ENCODE data around the gene KDM4C. TPM values are rescaled to one million over a fixed set of nuclear protein-coding genes. Genes with fewer than 3 reads are reported as not detected.

The KDM4C gene
- total RNA-seq, 1 experiment from 2014 or later, result 16.2 TPM

DNA sequence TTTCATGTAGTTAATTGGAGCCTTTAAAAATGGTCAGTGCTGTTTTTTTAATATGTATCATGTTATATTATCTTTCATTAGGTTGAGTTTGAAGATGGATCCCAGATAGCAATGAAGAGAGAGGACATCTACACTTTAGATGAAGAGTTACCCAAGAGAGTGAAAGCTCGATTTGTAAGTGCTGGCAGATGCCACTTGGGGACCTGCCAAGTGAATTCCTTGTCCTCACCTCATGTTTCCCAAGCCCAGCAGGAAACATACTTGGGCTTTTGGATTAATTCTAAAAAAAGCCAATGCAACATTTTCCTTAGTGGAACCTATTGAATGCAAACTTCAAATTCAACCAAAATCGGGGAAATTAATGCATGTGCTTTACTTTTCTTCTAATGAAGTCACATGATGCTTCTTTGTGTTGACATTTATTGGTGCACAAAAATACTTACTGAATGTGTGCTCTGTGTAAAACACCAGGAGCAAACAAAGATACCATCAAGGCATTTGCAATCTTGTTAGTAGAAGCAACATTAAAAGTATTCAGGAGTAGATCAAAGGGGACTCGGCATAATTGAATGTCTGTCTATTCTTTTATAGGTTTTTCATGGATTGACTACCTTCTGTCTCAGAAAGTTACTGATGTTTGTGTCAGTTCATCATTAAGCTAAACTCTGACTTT is 412.1 kb downstream of the KDM4C start:
- Mint-ChIP-seq H3K4me3 (ENCODE audit: low read depth, unreplicated experiment) (no peak overlapping the region), H3K27ac (ENCODE audit: unreplicated experiment) (no peak overlapping the region), H3K9me3 (ENCODE audit: low read depth, unreplicated experiment) (no peaks in the 10 kb centered on the region), H3K4me1 (ENCODE audit: low read depth, unreplicated experiment) (no peaks in the 10 kb centered on the region), H3K27me3 (ENCODE audit: unreplicated experiment) (no peaks in the 10 kb centered on the region), H3K36me3 (ENCODE audit: insufficient read depth, unreplicated experiment) (no peaks in the 10 kb centered on the region)
- no peak for DNase-seq
- intact Hi-C loops (cut with micrococcal nuclease; ENCODE audit: unreplicated experiment), result no loop called here
- no TSS peak for BruUV-seq (replicated peaks)
- CTCF ChIA-PET, result no interaction called here
- TF ChIP-seq, protein P1, sequence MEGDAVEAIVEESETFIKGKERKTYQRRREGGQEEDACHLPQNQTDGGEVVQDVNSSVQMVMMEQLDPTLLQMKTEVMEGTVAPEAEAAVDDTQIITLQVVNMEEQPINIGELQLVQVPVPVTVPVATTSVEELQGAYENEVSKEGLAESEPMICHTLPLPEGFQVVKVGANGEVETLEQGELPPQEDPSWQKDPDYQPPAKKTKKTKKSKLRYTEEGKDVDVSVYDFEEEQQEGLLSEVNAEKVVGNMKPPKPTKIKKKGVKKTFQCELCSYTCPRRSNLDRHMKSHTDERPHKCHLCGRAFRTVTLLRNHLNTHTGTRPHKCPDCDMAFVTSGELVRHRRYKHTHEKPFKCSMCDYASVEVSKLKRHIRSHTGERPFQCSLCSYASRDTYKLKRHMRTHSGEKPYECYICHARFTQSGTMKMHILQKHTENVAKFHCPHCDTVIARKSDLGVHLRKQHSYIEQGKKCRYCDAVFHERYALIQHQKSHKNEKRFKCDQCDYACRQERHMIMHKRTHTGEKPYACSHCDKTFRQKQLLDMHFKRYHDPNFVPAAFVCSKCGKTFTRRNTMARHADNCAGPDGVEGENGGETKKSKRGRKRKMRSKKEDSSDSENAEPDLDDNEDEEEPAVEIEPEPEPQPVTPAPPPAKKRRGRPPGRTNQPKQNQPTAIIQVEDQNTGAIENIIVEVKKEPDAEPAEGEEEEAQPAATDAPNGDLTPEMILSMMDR (IDR thresholded peaks at IDR 0.05; ENCODE audit: unreplicated experiment), result no peak

DNA sequence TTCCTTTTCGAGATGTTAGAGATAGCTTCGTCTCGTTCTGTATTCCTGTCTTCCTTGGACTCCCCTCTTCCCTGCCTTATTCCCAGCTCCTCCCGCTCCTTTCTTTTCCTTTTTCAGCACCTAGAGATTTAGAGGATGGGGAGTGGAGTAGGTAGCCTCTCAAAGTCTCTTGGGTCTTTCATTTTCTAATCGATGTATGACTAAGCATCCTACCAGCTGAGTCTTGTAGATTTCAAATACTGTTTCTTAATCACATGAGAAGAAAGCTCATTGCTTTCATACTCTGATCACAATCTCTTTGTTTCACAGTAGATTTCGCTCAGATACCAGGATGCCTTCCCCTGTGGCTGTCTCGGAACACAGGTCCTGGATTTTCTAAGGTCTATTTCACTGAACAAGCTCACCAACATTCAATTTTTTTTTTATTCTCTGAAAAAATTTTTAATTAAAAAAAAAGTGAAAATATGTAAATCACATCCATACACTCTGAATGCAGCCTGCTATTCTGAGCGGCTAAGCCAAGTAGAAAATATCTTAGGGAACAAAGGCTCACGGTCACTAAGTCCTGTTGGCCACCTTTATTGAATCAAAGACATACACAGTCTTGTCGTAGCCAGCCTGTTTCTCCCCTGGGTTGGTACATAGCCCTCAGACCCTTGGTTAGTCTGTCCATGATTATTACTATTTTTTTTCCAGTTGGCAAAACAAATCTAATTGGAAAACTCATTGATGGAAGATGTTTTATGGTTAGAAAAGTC is 413.8 kb downstream of the KDM4C start:
- BruUV-seq (replicated peaks), result no TSS peak
- H3K27ac Mint-ChIP-seq (ENCODE audit: unreplicated experiment), result no peak overlapping the region

GRCh38 chr9:7172154-7173115 is 414.7 kb downstream of the KDM4C start:
- Mint-ChIP-seq H3K36me3 (ENCODE audit: insufficient read depth, unreplicated experiment) (no peaks in the 10 kb centered on the region), H3K9me3 (ENCODE audit: low read depth, unreplicated experiment) (no peaks in the 10 kb centered on the region), H3K27ac (ENCODE audit: unreplicated experiment) (no peak overlapping the region), H3K4me1 (ENCODE audit: low read depth, unreplicated experiment) (no peaks in the 10 kb centered on the region), H3K27me3 (ENCODE audit: unreplicated experiment) (no peaks in the 10 kb centered on the region), H3K4me3 (ENCODE audit: low read depth, unreplicated experiment) (no peak overlapping the region)
- CTCF ChIA-PET, result no interaction called here
- no TSS peak for BruUV-seq (replicated peaks)
- intact Hi-C loops (cut with micrococcal nuclease; ENCODE audit: unreplicated experiment), result no loop called here
- no peak for DNase-seq
- TF ChIP-seq, protein P1 (IDR thresholded peaks at IDR 0.05; ENCODE audit: unreplicated experiment), result no peak

More for the DNA sequence above, 413.8 kb downstream of the KDM4C start:
- CTCF ChIA-PET, result no interaction called here
- Mint-ChIP-seq H3K27me3 (ENCODE audit: unreplicated experiment) (no peaks in the 10 kb centered on the region), H3K9me3 (ENCODE audit: low read depth, unreplicated experiment) (no peaks in the 10 kb centered on the region), H3K36me3 (ENCODE audit: insufficient read depth, unreplicated experiment) (no peaks in the 10 kb centered on the region), H3K4me3 (ENCODE audit: low read depth, unreplicated experiment) (no peak overlapping the region), H3K4me1 (ENCODE audit: low read depth, unreplicated experiment) (no peaks in the 10 kb centered on the region)
- DNase-seq, result no peak
- TF ChIP-seq, protein P1 (IDR thresholded peaks at IDR 0.05; ENCODE audit: unreplicated experiment), result no peak
- intact Hi-C loops (cut with micrococcal nuclease; ENCODE audit: unreplicated experiment), result no loop called here

- CTCF ChIA-PET, result no interaction called here
- Mint-ChIP-seq H3K27ac (ENCODE audit: unreplicated experiment) (no peak overlapping the region), H3K27me3 (ENCODE audit: unreplicated experiment) (no peaks in the 10 kb centered on the region), H3K4me3 (ENCODE audit: low read depth, unreplicated experiment) (no peak overlapping the region), H3K9me3 (ENCODE audit: low read depth, unreplicated experiment) (no peaks in the 10 kb centered on the region), H3K4me1 (ENCODE audit: low read depth, unreplicated experiment) (no peaks in the 10 kb centered on the region), H3K36me3 (ENCODE audit: insufficient read depth, unreplicated experiment) (no peaks in the 10 kb centered on the region)
- BruUV-seq (replicated peaks), result no TSS peak
- no peak for DNase-seq
- intact Hi-C loops (cut with micrococcal nuclease; ENCODE audit: unreplicated experiment), result no loop called here
- TF ChIP-seq, protein P1 (IDR thresholded peaks at IDR 0.05; ENCODE audit: unreplicated experiment), result no peak
Observed at GRCh38 chr9:7173139-7173538, 415.4 kb downstream of the KDM4C start.
